HPDE6-E6E7 (cell line): ENCODE data around the gene BLVRA.
A peak's percentile ranks its signal among the peaks of the same experiment; 100 is the strongest.
"Not testable (repeated sequence)": the region's sequence is repeated elsewhere in the genome, so short reads cannot be mapped to it uniquely, and the experiment has no call there.

Experiments used
- DNase-seq: peaks from one replicate; pipeline ENCODE4 v3.0.0; 2011; ENCODE audit warnings: missing footprints; ENCODE audit errors: extremely low spot score

BLVRA gene

DNA sequence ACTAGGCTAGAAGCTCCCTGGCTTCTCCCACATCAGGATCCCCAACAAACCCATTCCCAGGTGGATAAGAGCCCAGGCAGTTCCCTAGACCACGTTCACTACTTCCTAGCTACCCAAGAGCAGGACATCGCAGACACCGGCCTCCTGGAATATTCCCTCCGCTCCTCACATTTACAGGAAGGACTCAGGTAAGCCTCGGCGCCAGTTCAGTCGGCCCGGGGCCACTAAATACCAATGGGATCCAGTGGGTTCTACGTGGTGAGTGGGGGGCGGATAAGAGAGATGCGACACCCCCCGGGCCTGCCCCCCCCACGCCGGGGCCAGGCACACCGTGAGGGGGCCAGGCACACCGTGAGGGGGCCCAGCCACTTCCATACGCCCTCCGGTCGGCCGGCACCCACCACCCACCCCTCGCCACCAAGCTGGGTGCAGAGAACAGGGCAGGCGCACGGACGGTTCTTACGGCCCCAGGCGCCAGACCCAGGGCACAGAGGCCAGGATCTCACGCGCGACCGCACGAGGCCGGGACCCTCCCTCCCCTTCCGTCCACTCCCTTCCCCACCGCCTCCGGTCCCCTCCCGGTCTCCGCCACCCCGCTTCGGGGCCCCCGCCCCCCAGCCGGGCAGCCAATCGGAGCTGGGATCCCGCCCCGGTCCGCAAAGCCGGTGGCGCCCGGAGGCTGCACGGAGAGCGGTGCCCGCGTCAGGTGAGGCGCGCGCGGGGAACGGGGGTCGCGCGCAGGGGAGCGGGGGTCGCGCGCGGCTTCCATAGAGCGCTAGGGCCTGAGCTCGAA is at the start of gene BLVRA:
Gene BLVRA, plus strand, starts transcription at position 652 of the 793 bp plus-strand sequence. CDS start 12,479 bp downstream, outside the sequence.
- peak; percentile 43 for DNase-seq

DNA sequence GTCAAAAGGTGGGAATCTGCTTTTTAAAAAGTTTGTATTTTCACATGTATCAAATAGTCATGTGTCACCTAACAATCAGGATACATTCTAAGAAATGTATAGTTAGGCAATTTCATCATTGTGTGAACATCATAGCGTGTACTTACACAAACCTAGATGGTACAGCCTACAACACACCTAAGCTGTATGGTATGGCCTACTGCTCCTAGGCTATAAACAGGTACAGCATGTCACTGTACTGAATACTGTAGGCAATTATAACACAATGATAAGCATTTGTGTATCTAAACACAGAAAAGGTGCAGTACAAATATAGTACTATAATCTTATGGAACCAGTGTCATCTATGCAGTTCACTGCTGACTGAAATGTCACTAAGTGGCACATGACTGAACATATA is 47.0 kb upstream of the BLVRA start:
- no peak for DNase-seq

DNA sequence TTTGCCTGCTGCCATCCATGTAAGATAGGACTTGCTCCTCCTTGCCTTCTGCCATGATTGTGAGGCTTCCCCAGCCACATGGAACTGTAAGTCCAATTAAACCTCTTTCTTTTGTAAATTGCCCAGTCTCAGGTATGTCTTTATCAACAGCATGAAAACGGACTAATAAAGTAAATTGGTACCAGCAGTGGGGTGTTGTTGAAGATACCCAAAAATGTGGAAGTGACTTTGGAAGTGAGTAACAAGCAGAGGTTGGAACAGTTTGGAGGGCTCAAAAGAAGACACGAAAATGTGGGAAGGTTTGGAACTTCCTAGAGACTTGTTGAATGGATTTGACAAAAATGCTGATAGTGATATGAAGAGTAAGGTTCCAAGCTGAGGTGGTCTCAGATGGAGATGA is 42.5 kb upstream of the BLVRA start:
- not testable (repeated sequence) for DNase-seq

GRCh38 chr7:43716598-43716997 is 41.9 kb upstream of the BLVRA start:
- DNase-seq = no peak

GRCh38 chr7:43721193-43721806 is 37.2 kb upstream of the BLVRA start:
- no peak for DNase-seq

DNA sequence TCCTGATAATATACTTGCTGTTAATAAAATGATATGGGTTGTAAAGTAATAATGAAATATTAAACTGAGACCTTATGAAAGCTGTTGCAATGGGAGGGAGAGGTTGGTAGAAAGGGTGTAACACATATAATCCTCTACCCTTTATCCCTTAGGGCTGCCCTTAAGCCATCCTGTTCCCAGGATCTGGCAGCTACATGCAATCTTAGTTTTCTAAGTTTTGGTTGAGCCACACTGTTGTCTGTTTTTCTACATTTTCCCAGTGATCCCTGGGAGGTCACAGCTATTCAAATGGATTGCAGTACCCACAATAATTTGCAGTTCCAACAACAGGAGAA is 35.5 kb upstream of the BLVRA start:
- DNase-seq = no peak

GRCh38 chr7:43725251-43725650 is 33.2 kb upstream of the BLVRA start:
- DNase-seq = no peak

DNA sequence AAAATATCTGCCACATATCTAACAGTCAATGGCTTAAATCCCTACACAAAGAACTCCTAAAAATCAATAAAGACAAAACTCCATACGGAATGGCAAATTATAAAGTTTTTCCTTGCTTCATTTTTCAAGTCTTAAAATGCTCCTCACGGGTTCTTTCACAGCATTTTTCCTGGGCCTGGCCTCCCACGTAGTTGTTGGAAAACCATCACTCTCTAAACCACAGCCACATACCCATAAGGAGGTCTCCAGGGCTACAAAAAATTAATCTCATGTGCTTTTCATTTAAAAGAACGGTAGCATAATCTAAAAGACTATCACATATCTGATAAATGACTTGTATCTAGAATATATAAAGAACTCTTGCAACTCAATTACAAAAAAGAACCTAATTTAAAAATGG is 32.0 kb upstream of the BLVRA start:
- no peak for DNase-seq

DNA sequence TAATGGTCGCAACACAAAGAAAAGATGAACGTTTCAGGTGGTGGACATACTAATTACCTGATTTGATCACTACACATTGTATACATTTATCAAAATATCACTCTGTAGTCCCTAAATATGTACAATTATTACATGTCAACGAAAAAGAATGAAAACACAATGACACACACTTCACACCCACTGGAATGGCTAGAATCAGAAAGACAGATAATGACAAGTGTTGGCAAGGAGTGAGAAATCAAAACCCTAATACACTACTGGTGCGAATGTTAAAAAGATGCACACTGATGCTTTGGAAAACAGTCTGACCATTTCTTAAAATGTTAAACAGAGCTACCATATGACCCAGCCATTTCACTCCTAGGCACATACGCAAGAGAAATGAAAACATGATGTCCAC is 31.5 kb upstream of the BLVRA start:
- DNase-seq = no peak

DNA sequence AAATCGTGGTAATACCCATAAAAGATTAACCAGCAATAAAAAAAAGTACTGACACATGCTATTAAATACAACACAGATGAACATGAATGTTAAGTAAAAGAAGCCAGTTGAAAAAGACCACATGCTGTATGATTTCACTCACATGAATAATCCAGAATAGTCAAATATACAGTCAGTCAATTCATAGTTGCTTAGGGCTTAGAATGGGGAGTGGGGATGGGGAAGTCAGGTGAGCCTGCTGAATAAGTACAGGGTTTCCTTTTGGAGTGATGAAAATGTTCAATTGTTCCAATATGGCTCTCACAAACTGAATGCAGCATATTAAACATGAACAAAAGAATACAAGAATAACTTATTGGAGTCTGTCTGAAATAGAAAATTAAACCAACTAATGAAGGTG is 31.0 kb upstream of the BLVRA start:
- no peak for DNase-seq

- DNase-seq = peak; percentile 75
These were observed 29.1 kb upstream of the BLVRA start, which contains the start of gene COA1 for GRCh38 chr7:43729214-43729923. COA1 (minus strand) TSS chr7:43729523; CDS start chr7:43648614, 80,909 bp downstream.

- no peak for DNase-seq
These were observed 28.6 kb upstream of the BLVRA start for GRCh38 chr7:43729924-43730248.

DNA sequence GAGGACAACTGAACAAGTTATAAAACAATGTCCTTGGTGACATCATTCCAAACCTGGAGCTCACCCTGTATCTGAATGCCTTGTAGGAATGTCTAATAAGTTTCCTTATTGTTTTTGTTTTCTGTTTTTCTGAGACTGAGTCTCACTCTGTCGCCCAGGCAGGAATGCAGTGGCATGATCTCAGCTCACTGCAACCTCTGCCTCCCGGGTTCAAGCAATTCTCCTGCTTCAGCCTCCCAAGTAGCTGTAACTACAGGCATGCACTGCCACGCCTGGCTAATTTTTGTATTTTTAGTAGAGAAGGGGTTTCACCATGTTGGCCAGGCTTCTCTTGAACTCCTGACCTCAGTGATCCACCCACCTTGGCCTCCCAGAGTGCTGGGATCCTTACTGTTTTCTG is 27.0 kb upstream of the BLVRA start:
- DNase-seq = not testable (repeated sequence)

- DNase-seq = not testable (repeated sequence)
These were observed 23.7 kb upstream of the BLVRA start for GRCh38 chr7:43734575-43735332.

DNA sequence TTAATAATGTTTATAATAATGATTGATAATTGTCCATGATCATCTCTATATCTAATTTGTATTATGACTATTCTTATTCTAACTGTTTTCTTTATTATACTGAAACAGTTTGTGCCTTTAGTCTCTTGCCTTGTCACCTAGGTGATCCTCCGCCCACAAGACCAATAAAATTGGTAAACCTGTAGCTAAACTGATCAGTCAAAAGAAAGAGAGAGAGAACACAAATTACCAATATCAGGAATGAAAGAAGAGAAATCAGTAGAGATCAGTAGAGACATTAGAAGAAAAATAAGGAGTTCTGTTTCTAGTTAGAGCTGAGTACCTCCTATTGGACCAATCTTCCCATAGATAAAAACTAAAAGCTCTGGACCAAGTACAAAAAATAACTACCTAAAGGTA is 23.1 kb upstream of the BLVRA start:
- no peak for DNase-seq

GRCh38 chr7:43735802-43736603 is 22.5 kb upstream of the BLVRA start:
- no peak for DNase-seq

GRCh38 chr7:43737467-43738127 is 20.9 kb upstream of the BLVRA start:
- DNase-seq = no peak

DNA sequence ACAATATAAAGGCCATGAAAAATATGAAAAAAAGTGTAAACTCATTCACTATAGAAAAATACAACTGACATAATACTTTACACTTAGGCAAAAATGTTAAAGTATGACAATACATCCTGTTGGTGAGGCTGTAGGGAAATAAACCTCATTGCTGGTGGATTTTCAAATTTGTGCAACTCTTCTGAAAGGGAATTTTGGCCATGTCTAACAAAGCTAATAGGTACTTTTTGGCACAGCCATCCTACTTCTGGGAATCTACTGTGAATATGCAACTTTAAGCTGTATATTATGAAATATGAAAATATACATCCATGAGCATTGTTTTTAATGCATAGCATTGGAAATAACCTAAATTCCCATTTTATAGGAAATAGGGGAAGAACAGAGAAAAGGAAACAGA is 15.8 kb upstream of the BLVRA start:
- DNase-seq = no peak

DNA sequence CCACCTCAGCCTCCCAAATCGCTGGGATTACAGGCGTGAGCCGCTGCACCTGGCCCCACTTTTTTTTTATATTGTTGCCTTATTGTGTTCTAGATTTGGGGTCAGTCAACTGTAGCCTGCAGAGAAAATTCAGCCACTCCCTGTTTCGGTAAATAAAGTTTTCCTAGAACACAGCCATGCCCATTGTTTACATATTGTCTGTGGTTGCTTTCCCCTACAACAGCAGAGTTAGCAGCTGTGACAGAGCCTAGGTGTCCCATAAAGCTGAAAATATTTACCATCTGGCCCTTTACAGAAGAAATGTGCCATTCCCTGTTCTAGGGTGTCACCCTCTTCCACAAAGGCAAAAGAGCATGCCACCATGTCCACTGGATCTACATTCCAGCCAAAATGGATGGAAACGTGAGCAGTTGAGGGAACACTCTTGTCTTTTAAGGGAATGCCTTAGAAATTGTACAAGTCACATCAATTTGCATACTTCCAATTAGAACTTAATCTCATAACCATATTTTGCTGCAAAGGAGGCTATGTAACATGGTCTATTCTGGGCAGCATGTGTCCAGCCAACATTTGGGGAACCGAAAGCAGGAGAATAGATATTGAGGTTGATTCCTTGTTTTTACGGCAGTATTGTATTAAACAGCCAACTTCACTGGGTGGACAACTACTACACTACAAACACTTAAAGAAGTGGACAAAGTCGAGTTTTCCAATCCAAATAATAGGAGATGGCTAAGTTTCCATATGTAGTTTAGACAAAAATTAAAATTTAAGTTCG is 11.0 kb upstream of the BLVRA start:
- no peak for DNase-seq

DNA sequence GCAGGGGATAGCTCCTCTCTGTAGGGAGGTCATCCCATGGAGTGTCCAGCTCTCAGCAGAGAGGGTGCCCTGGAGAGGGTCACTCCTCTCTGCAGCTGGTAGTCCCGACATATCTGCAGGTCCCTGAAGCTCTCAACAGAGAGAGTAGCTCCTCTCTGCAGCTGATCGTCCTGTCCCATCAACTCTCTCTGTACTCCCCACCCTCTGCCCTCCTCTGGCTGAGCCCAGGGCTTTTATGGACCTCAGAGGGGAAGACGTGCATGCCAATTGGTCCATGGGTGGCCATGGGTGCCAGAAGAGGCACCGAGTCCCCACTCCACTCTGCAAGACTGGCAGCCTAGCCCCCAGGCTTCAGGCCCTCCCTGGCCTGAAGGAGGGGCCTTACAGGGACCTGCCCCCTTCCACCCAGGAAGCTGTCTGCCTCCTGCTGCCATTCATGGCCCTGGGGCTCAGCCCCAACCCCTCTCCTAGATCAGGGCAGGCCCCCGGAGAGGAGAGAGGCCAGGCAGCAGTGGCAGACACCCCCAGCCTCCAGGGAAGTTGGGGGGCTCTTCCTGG is 9.0 kb upstream of the BLVRA start:
- no peak for DNase-seq
